DMS 273 treated with DMSO at 0.1 percent for 48 hours (cell line): ENCODE data around the gene RP9.

Experiments
- DNase-seq: peaks from one replicate; lab custom pipeline; 2025; lab: John Stamatoyannopoulos, UW

The RP9 gene, protein sequence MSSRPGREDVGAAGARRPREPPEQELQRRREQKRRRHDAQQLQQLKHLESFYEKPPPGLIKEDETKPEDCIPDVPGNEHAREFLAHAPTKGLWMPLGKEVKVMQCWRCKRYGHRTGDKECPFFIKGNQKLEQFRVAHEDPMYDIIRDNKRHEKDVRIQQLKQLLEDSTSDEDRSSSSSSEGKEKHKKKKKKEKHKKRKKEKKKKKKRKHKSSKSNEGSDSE

GRCh38 chr7:33109005-33109757 is at the start of gene RP9:
Gene RP9 (minus strand): TSS chr7:33109404. CDS start chr7:33109372, 32 bp downstream.
- peak; percentile 66 for DNase-seq

DNA sequence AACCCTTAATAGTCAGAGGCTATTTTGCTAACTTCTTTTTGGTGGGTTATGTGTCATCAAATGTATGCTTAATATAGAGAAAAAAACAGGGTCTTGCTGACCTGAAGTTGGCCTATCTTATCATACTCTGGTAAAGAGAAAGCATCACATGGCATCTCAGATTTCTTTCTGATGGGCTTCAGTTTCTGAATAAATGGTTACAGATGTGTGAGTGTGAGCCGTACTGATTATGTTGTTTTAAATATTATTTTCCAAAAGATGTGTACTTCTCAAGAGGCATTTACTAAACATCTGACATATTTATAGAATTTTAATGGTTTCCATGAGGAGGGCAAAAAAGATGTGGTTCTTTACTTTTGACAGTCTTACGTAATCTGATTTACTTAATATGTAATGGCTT is 48.6 kb upstream of the RP9 start:
- no peak for DNase-seq

DNA sequence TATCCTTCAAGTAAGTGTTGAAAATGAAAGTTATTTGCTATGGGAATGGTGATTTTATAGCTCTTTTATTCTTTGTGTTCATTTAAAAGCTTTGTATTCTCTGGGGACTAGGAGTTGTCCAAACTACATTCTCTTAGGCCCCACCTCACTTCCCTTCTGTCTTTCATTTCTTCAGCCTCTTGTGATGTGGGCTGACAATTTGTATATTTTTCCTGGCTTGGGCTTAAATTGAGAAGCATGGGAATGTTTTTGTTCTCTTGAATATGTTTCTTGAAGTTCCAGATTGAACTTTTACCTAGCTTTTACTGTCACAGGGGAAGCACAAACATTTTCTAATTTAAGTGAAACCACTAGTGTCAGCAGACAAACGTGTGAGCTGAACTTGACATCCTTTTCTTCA is 48.1 kb upstream of the RP9 start:
- DNase-seq, result no peak

DNA sequence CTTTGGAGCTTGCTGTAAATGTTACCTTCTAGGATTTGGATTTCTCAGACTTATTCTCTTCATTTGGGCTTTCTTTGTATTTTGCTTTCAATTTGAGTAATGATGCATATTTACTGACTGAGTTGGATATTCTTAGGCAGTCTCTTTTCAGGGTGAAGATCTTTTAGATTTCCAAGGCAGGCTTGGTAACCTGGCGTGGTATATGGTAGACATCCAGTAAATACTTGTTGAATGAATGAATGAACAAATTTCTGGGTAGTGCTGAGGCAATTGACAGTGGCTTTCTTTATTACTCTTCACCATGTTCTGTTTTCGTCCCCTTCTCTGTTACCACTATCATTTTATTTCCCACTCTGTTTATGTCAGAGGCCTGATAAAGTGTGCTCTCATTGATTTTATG is 47.2 kb upstream of the RP9 start:
- DNase-seq, result no peak

GRCh38 chr7:33155811-33156210 is 46.6 kb upstream of the RP9 start:
- no peak for DNase-seq

DNA sequence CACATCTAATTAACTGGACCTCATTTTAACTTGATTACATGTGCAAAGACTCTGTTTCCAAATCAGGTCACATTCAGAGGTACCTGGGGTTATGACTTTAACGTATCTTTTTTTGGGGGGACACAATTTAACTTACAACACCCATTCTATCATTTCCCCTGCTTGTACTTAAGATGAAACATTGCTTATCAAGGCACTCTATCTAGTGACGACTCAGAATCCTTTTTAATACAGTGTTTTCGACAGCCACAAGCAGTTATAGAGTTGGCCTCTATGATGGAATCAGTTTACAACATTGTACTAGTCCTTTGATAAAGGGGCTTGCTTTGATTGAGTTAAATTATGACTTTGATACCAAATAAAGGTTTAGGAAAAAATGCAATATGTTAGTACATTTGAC is 42.9 kb upstream of the RP9 start:
- no peak for DNase-seq

- DNase-seq, result no peak
Measured at GRCh38 chr7:33145156-33145555, 36.0 kb upstream of the RP9 start.

- DNase-seq, result no peak
Measured at GRCh38 chr7:33143996-33144718, 35.0 kb upstream of the RP9 start.

DNA sequence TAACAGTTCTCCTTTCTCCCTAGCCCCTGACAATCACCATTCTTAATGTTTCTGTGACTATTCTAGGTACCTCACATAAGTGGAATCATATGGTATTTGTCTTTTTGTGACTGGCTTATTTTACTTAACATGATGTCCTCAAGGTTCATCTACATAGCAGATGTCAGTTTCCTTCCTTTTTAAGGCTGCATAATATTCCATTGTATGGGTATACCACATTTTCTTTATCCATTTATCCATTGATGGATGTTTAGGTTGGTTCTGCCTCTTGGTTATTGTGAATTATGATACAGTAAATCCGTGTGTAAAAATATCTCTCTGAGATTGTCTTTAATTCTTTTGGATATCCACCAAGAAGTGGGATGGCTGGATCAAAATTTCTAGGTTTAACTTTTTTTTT is 33.4 kb upstream of the RP9 start:
- no peak for DNase-seq

DNA sequence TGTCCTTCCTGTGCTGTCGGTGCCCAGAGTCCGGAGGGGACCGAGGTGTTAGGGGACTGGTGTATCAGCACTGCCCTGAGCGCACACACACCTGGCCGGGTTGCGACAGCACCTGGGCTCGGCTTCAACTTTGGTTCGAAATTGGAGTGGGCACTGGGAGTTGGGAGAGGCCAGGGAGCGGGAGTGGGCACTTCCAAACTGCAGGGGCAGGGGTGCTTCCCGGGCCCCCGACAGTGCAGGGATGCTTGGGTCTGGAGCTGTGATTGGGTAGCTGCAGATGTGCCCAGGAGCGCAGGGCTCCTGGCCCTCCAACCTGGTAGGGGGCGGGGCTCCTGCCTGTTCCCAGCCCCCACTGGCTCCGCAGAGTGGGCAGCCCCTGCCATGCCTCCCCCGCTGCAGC is 27.9 kb upstream of the RP9 start:
- DNase-seq, result no peak

- DNase-seq, result no peak
Measured at GRCh38 chr7:33130184-33130583, 21.0 kb upstream of the RP9 start.

DNA sequence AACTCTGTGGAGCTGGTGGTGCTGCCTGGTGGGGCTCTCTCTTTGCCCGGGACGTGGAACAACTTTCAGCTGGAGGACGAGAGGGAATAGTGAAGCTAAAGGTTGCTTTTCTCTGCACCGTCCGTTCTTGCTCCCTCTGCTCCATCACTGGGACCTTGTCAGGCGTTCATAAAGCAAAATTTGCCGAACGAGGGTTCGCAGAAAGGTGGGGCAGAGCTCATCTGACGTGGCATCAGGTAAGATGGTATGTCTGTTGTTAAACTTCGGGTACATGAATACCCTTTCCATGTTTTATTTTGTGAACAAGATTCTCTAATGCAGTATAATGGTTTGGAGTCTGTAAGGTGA is 20.6 kb upstream of the RP9 start:
- no peak for DNase-seq

DNA sequence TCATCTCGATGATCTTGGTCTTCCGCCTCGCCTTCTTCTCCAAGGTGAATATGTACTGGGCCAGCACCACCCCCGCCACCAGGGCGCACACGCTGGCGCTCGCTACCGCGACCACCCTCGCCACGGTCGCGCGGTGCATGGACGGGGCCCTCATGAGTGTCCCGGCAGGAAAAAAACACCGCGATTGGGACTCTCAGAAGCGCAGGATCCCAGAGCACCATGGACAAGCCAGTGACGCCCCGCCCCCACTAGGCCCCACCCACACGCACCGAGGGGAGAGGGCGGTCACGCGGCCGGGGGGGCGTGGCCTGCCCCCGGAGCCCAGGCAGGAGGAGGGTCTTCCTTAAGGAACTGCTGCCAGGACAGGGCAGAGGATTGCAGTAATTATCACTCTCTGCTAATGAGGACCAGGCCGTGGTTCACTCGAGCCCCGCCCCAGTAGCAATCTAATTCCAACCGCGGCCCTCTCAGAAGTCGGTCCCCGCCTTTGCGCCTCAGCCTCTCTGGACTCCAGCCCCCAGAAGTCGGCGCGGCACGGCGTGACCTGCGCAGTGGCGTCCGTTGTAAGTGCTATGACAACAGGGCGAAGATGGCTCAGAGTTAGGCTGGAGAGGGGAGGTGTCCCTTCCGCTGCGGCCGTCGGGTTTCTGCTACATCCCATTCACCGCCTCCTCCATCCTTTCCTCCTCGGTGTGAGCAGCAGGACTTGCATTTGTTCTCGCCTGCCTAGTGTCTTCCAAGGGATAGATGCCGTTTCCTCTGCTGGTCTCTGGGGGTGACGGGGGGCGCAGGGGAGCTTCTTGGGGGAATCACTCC is 20.0 kb upstream of the RP9 start, which contains the start of gene BBS9:
Gene BBS9, plus strand, starts transcription at position 575 of the 816 bp plus-strand sequence. CDS start 16,689 bp downstream, outside the sequence.
- peak; percentile 97 for DNase-seq

GRCh38 chr7:33128631-33128989 is 19.4 kb upstream of the RP9 start:
- DNase-seq, result no peak

DNA sequence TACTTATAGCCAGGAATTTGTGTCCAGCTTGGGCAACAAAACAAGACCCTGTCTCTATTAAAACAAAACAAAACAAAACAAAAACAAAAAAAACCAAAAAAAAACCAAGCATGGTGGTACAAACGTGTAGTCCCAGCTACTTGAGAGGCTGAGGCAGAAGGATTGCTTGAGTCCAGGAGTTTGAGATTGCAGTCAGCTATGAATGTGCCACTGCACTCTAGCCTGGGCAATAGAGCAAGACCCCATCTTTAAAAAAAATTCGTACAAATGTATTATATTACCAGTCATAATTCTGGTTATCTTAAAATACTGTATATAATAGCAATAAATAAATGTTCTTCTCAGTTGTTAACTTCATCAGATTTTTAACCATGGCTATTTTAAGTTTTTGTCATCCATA is 17.9 kb upstream of the RP9 start:
- no peak for DNase-seq

DNA sequence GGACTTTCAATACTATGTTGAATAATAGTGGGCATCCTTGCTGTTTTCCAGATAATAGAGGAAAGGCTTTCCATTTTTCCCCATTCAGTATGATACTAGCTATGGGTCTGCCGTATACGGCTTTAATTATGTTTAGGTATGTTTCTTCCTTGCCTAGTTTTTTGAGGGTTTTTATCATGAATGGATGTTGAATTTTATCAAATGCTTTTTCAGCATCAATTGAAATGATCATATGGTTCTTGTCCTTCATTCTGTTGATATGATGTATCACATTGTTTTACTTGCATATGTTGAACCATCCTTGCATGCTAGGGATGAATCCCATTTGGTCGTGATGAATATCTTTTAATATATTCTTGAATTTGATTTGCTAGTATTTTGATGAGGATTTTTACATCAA is 9.2 kb upstream of the RP9 start:
- DNase-seq, result no peak

- DNase-seq, result no peak
Measured at GRCh38 chr7:33114976-33115375, 5.8 kb upstream of the RP9 start.

DNA sequence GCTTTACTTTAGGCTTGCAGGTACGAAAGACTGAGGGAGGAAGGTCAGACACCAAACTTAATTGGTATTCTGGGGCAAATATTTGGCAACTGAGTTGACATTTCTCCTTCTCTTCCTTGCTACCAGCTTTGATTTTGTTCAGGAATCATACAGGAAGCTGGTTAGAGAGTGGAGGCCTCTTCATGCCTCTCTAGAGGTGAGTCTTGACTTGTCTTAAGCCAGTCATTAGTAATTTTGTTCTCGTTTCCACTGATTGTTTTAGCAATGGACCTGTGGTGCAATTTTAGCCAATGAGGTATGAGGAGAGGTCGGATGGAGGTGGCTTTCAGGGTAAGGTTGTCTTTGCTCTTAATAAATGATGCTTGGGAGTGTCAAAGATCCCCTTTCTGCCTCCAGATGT is 2.4 kb upstream of the RP9 start:
- DNase-seq, result no peak

DNA sequence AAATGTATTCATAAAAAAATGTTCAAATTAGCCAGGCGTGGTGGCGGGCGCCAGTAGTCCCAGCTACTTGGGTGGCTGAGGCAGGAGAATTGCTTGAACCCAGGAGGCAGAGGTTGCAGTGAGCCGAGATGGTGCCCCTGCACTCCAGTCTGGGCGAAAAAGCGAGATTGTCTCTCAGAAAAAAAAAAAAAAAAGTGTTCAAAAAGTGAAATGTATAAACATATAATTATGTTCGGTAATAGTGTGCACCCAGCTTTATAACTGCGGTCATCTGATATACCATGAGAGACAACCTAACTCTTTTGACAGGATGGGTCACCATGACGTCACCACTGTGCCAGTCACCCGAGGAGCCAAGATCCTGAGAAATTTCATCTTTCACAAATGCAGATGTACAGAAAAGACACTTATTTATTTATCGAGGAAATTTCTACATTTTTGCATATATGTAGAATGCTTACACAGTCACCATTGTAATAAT is 594 bp upstream of the RP9 start:
- DNase-seq, result no peak

GRCh38 chr7:33108554-33109004 is 625 bp downstream of the RP9 start:
- DNase-seq, result peak; percentile 50

DNA sequence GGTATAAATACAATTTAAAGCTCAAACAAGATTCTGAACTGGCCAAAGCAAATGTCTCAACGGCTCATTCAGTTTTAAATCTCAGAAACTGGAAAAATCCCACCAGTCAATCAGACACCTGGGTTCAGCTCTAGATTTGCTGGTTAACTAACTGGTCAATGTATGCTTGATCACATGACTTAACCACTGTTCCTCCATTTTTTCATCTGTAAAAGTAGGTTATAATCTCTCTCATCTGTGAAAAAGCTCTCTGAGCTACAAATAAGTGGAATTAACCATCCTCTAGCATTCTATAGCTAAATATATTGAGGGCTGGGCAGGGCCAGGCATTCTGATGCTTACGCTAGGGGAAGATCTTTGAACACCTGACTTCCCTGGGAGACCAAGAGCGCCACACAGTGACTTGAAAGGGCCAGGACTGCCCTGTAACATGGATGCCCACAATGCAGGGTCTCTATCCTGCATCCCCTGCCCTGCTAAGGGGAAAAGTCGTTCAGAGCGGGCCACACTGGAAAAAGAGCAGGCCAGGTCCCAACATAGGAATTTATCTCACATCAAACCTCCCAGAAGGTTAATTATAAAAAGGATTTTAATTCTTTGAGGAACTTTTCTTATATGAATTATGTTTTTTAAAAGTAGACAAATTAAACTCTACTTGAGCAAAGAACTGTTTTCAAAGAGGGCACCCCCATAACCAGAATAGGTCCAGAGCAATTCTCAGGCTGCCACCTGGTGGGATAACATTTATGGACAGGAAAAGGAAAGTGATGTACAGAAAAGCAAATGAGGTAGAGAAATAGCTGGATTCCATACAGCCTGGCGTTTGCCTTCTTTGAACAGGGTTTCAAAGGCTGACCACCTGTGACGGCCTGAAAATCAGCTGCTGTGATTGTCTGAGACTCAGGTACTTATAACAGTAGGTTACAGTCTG is 1.8 kb downstream of the RP9 start:
- peak; percentile 40 for DNase-seq
